Measurements from ENCODE around the gene PC.

DNA sequence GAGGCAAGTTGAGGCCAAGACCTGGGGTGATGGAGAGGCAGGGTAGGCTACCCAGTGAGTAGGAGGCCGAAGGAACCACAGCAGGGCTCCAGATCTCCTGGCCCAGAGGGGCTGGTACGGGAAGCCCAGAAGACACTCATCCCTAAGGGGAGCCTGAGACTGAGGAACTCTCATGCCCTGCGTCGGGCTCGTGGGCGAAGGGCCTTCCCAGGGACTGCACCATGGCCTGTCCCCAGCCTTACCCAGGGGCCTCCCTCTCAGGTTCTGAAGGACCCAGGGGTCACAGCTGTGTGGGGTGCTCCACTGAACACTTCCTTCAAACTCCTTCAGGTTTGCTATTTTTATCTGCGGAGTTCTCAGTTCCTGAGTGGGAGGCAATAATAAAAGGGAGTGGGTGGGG lies 48.9 kb upstream of the PC start:
- TF ChIP-seq, protein P1, sequence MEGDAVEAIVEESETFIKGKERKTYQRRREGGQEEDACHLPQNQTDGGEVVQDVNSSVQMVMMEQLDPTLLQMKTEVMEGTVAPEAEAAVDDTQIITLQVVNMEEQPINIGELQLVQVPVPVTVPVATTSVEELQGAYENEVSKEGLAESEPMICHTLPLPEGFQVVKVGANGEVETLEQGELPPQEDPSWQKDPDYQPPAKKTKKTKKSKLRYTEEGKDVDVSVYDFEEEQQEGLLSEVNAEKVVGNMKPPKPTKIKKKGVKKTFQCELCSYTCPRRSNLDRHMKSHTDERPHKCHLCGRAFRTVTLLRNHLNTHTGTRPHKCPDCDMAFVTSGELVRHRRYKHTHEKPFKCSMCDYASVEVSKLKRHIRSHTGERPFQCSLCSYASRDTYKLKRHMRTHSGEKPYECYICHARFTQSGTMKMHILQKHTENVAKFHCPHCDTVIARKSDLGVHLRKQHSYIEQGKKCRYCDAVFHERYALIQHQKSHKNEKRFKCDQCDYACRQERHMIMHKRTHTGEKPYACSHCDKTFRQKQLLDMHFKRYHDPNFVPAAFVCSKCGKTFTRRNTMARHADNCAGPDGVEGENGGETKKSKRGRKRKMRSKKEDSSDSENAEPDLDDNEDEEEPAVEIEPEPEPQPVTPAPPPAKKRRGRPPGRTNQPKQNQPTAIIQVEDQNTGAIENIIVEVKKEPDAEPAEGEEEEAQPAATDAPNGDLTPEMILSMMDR (IDR thresholded peaks at IDR 0.05; ENCODE audit: poor library complexity) = no peak
- TF ChIP-seq EZH2 (IDR thresholded peaks at IDR 0.05; ENCODE audit: borderline replicate concordance) = no peak
- no peak for TF ChIP-seq EZH2phosphoT487 (IDR thresholded peaks at IDR 0.05; ENCODE audit: low read depth, severe bottlenecking, unreplicated experiment)

All from hepatocyte (in vitro differentiated cells).